Gastrocnemius medialis (tissue), 4 donors: ENCODE results near the gene PLAAT2. TPM values are rescaled to one million over a fixed set of nuclear protein-coding genes. Genes with fewer than 3 reads are reported as not detected.

Experiments
- ATAC-seq, 2 donors: fragments of 150-250 bp; one replicate each; pipeline ENCODE4 v1.9.1; 2016
- DNase-seq, 2 donors: peaks; one replicate each; pipeline ENCODE4 v3.0.0-alpha.2; 2019
- H3K27ac ChIP-seq, 4 donors: fragments of 200-600 bp; sonication (generic); 1 replicate in 1 of 4; 2 replicates in 3 of 4; pipeline ENCODE4 v1.5.1; 2016 to 2018; ENCODE audit warnings: mild to moderate bottlenecking in 2 of 4, moderate library complexity in 1 of 4
- H3K27me3 ChIP-seq, 3 donors: fragments of 200-600 bp; sonication (generic) in 2 of 3; 1 replicate in 1 of 3; 2 replicates in 2 of 3; pipeline versions ENCODE4 v1.5.1 to v1.6.0; 2016 to 2019; ENCODE audit warnings: mild to moderate bottlenecking in 1 of 3, moderate library complexity in 1 of 3
- H3K36me3 ChIP-seq, 2 donors: fragments of 200-600 bp; sonication (generic) in 1 of 2; one replicate each; pipeline ENCODE4 v1.5.1; 2017 to 2018
- H3K4me1 ChIP-seq, 2 donors: fragments of 200-600 bp; sonication (generic) in 1 of 2; one replicate each; pipeline ENCODE4 v1.5.1; 2016 to 2017; ENCODE audit warnings: mild to moderate bottlenecking in 2 of 2
- H3K4me3 ChIP-seq, 4 donors: fragments of 200-600 bp; sonication (generic) in 3 of 4; 1 replicate in 1 of 4; 2 replicates in 3 of 4; pipeline ENCODE4 v1.5.1; 2016 to 2019; ENCODE audit warnings: mild to moderate bottlenecking in 2 of 4
- H3K9me3 ChIP-seq, 3 donors: fragments of 200-600 bp; sonication (generic) in 2 of 3; 1 replicate in 1 of 3; 2 replicates in 2 of 3; pipeline ENCODE4 v1.5.1; 2016 to 2019
- POLR2A ChIP-seq, 2 donors: fragments of 450-650 bp; IDR thresholded peaks; one replicate each; pipeline ENCODE4 v1.6.1; 2017; ENCODE audit warnings: antibody characterized with exemption in 2 of 2, mild to moderate bottlenecking in 2 of 2, moderate library complexity in 2 of 2
- in situ Hi-C, 4 donors: fragments of 200-750 bp; cut with MboI; loops; one replicate each; pipeline versions ENCODE4 v1.15.0 to v1.8.0; 2017; ENCODE audit warnings: low sequenced_read_pairs in 4 of 4
- intact Hi-C: fragments of 100-400 bp; cut with DNase I; formaldehyde crosslinking; loops from one replicate; pipeline ENCODE4 v1.15.1; 2023; ENCODE audit warnings: low total_unique reads
- total RNA-seq, 4 donors: library from RNA; depleted of rRNA; stranded (reverse); fragments of >200 nt; gene quantifications; one replicate each; pipeline versions ENCODE4 v1.1.0 to v1.2.3, GENCODE V29; 2016
- TF ChIP-seq, protein P1 (sequence below), 5 experiments: fragments of 450-650 bp in 3 of 5; fragments of 200-600 bp in 2 of 5; sonication (generic) in 2 of 5; IDR thresholded peaks in 4 of 5; conservative IDR thresholded peaks in 1 of 5; 1 replicate in 4 of 5; 2 replicates in 1 of 5; pipeline ENCODE4 v1.5.1; 2016 to 2019; ENCODE audit warnings: antibody characterized with exemption in 5 of 5, mild to moderate bottlenecking in 3 of 5, moderate library complexity in 3 of 5

PLAAT2 gene
- total RNA-seq, 4 donors from 2014 or later = not detected

DNA sequence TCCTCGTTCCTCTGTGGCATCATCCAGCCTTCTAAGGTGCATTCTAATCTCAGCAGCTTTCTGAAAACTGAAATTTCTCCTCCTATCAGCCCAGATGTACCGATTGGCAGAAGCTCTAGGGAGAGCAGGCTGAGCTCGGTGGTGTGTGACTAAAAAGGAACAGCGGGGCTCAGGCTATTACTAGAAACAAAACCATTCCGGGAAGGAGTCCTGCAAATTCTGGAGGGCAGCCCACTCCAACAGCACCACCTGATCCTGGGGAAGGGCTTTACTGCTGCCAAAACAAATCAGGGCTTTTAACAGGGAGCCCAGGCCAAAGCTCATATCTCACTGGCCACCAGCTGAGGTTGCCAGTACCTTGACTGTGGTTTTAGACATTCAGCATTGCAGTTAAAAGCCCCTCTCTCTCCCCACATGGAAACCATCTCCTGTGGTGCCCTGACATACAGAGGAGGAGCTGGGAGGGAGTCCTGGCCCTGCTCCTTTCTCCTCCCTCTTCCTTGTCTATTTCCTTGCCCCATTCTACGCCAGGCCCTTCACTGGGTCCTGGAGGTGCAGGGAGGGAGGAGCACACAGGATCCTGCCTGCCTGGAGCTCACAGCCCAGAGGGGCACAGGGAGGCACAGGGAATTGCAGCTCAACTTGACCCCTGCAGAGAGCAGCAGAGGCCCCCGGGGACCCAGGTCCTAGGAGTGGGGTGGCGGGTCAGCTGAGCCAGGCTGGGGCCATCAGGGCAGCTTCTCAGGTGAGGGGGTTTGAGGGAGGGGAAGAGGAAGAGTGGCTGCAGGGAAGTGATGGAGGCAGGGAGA lies 25.7 kb downstream of the PLAAT2 start:
- Histone ChIP-seq H3K4me1 (peaks cover 21 to 26% of the 10 kb centered on the region in 2 donors), H3K27me3 (no peaks in the 10 kb centered on the region), H3K36me3 (no peaks in the 10 kb centered on the region), H3K9me3 (no peaks in the 10 kb centered on the region), H3K27ac (peak overlapping the region; percentile 75 to 84 (median 81)), H3K4me3 (peak overlapping the region; percentile 42 to 83 (median 52))
- peak; percentile 62 to 63 for DNase-seq
- peak; percentile 87 to 93 for ATAC-seq
- in situ Hi-C loops (no loop called here), intact Hi-C loops (loop anchor here (2.0 kb wide), 1 partner anchor 75 kb away; no protein-coding TSS in a partner anchor)
- peak in 1 of 2 donors; percentile 16 for TF ChIP-seq POLR2A (IDR thresholded peaks at IDR 0.05)
- TF ChIP-seq, protein P1, sequence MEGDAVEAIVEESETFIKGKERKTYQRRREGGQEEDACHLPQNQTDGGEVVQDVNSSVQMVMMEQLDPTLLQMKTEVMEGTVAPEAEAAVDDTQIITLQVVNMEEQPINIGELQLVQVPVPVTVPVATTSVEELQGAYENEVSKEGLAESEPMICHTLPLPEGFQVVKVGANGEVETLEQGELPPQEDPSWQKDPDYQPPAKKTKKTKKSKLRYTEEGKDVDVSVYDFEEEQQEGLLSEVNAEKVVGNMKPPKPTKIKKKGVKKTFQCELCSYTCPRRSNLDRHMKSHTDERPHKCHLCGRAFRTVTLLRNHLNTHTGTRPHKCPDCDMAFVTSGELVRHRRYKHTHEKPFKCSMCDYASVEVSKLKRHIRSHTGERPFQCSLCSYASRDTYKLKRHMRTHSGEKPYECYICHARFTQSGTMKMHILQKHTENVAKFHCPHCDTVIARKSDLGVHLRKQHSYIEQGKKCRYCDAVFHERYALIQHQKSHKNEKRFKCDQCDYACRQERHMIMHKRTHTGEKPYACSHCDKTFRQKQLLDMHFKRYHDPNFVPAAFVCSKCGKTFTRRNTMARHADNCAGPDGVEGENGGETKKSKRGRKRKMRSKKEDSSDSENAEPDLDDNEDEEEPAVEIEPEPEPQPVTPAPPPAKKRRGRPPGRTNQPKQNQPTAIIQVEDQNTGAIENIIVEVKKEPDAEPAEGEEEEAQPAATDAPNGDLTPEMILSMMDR (IDR thresholded peaks at IDR 0.05 in 4 of 5, conservative IDR thresholded peaks at IDR 0.05 in 1 of 5) = no peak

GRCh38 chr11:63536669-63537292 lies 26.4 kb downstream of the PLAAT2 start, which contains the start of gene PLAAT4:
Gene PLAAT4 (plus strand): TSS chr11:63536808. CDS start chr11:63536869, 61 bp downstream.
- Histone ChIP-seq H3K4me3 (peak within 1 kb of the TSS; percentile 42 to 83 (median 52)), H3K4me1 (peaks cover 21 to 26% of the 10 kb centered on the region in 2 donors), H3K36me3 (no peaks in the 10 kb centered on the region), H3K9me3 (no peaks in the 10 kb centered on the region), H3K27me3 (no peaks in the 10 kb centered on the region), H3K27ac (peak within 1 kb of the TSS; percentile 75 to 84 (median 81))
- ATAC-seq (peak; percentile 68 to 69), DNase-seq (no peak)
- in situ Hi-C loops (no loop called here), intact Hi-C loops (loop anchor here (2.0 kb wide), 1 partner anchor 76 kb away; no protein-coding TSS in a partner anchor)
- TF ChIP-seq POLR2A (IDR thresholded peaks at IDR 0.05) = no peak
- TF ChIP-seq, protein P1 (IDR thresholded peaks at IDR 0.05 in 4 of 5, conservative IDR thresholded peaks at IDR 0.05 in 1 of 5) = no peak

DNA sequence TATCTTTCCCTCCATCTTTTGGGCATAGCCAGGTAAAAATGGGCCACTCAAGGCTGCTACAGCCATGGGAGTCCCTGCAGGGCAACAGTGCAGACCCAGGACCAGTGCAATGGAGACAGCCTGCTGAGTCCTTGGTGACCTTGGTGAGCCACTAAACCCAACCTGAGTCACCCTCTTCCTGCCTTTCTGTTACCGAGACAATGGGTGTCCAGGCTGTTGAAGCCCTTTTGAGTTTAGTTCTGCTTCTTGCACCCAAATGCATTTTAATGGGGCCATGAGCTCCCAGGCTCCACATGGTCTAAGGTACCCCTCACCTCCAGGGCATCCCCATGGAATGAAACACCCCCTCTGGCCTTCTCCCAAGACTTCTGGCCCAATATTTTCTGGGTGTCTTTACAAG lies 27.4 kb downstream of the PLAAT2 start:
- Histone ChIP-seq H3K36me3 (no peaks in the 10 kb centered on the region), H3K4me1 (peaks cover 21 to 26% of the 10 kb centered on the region in 2 donors), H3K27ac (no peak overlapping the region), H3K4me3 (no peak overlapping the region), H3K27me3 (no peaks in the 10 kb centered on the region), H3K9me3 (no peaks in the 10 kb centered on the region)
- ATAC-seq = no peak
- no peak for TF ChIP-seq POLR2A (IDR thresholded peaks at IDR 0.05)
- TF ChIP-seq, protein P1 (IDR thresholded peaks at IDR 0.05 in 4 of 5, conservative IDR thresholded peaks at IDR 0.05 in 1 of 5) = no peak
- intact Hi-C loops = loop anchor here (2.0 kb wide), 1 partner anchor 77 kb away; no protein-coding TSS in a partner anchor
- in situ Hi-C loops = no loop called here
- no peak for DNase-seq

- H3K4me1 ChIP-seq = peaks cover 21 to 26% of the 10 kb centered on the region in 2 donors
Observed at GRCh38 chr11:63534895-63535461, 28.2 kb downstream of the PLAAT2 start.

More at GRCh38 chr11:63534895-63535461, 28.2 kb downstream of the PLAAT2 start:
- Histone ChIP-seq H3K9me3 (no peaks in the 10 kb centered on the region), H3K36me3 (no peaks in the 10 kb centered on the region), H3K27ac (no peak overlapping the region), H3K27me3 (no peaks in the 10 kb centered on the region), H3K4me3 (no peak overlapping the region)
- ATAC-seq = no peak
- TF ChIP-seq, protein P1 (IDR thresholded peaks at IDR 0.05 in 4 of 5, conservative IDR thresholded peaks at IDR 0.05 in 1 of 5) = no peak
- no peak for TF ChIP-seq POLR2A (IDR thresholded peaks at IDR 0.05)
- in situ Hi-C loops (no loop called here), intact Hi-C loops (no loop called here)
- DNase-seq = no peak
